Stimulated activated CD4-positive, alpha-beta T cell treated with anti-CD3 and anti-CD28 coated beads, TNF-alpha, amount 100 ng/mL, for 1 hour (primary cell): ENCODE data around the gene PPP6R3.

Source experiments
- DNase-seq, 3 donors: peaks; one replicate each; pipeline ENCODE4 v3.0.0-alpha.2; 2020; ENCODE audit warnings: low read depth in 3 of 3, low spot score in 1 of 3

PPP6R3 gene

GRCh38 chr11:68649851-68650555 is 189.5 kb downstream of the PPP6R3 start:
- no peak for DNase-seq

DNA sequence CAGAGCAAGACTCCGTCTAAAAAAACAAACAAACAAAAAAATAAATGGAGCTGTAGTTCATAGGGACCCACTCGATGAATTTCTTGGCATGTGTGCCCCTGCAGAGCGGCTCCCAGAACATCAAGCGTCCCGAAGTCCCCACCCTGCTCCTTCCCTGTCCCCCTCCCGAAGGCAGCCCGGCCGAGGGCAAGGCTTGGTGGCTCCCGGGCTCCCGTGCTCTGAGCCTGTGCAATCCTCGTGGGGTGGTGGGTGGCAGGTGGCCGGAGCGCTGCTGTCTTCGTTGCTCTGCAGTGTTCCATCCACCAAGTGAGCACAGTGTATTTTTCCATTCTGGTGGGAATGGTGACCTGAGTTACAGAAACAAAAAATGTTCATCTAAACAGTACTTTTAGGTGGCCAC is 190.2 kb downstream of the PPP6R3 start:
- DNase-seq: no peak

DNA sequence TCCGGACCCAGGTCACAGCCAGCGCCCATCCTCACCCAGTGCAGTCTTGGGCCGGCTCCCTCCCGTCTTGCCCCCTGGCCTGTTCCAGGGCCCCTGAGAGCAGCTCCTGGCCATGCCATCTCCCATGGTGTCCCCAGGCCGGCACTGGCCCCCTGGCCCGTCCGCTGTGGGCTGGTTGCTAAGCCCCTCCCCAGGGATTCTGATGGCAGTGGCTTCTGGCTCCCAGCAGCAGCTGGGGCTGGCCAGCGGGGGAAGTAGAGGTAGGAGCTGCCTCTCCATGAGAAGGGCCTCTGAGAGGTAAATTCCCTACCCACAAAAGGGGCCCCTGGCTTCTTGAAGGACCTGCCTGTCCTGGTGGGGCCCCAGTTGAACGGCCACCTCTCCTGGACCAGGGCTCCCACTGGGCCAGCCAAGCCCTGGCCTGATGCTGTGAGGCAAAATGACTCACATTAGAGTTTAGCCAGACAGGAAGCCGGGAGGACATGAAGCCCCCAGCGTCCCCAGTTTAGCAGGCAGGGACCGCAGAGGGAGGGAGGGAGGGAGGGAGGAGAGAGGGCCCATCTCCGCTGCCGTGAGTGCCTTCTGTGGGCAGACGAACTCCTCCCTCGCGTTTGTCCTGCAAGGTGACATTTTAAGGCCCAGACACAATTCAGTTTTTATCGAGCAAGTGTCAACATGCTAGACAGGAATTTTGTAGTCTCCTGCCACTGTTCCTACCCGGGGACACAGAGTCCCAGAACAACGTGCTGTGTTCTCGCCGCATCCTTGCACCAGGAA is 190.8 kb downstream of the PPP6R3 start:
- DNase-seq: no peak

DNA sequence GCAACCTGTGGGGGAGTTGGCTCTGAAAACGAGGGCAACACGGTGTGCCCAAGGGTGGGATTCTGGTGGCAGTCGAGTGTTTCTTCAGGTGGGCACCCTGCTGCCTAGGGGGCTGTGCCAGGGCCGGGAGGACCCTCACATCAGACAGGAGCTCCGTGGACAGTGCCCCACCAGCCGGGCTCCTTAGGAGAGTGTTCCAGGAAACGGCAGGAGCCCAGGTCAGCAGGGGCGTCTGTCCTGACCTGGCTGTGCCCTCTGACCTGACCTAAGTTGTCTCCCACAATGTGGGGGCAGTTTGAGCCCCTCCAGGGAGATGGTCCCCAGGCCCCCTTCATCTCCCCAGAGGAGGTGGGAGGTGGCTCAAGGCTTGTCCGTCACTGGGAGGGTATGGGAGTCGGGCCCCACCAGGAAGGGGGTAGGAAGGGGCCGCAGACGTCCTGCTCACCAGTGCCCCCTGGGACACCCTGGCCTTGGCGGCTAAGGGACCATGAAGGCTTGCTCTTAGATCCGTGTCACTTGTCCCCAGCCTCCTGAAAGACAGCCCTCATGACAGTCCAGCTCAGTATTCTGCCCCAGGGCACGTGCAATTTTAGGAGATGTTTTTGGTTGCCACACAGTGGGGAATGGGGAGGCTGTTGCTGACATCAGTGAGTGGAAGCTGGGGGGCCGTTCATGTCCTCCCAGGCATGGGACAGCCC is 191.6 kb downstream of the PPP6R3 start:
- DNase-seq: no peak

DNA sequence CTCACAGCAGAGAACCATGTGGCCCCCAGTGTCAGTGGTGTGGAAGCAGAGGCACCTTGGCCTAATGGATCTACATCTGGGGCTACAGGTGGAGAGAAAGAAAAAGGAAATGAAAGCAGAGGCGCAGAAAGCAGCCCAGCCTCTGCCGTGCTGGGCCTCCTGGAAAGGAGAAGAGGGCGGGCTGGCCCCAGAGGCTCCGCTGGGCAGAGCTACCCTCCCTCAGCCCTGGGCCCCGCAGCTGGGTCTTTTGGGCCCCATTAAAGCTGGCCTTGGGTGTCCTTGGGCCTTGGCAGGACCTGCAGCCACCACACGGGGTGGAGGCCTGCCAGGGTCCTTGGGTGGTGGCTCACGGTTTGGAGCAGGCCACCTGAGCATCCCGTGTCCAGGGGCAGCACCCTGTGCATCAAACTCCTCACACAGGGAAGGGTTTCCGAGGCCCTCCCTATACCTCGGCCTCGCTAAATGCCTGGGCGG is 192.2 kb downstream of the PPP6R3 start:
- no peak for DNase-seq

GRCh38 chr11:68653486-68654430 is 193.2 kb downstream of the PPP6R3 start:
- no peak for DNase-seq

- DNase-seq: no peak
Measured at GRCh38 chr11:68654978-68655377, 194.4 kb downstream of the PPP6R3 start.

- DNase-seq: no peak
Measured at GRCh38 chr11:68655406-68655805, 194.9 kb downstream of the PPP6R3 start.

- DNase-seq: no peak
Measured at GRCh38 chr11:68655806-68656205, 195.3 kb downstream of the PPP6R3 start.

- DNase-seq: no peak
Measured at GRCh38 chr11:68657021-68657780, 196.6 kb downstream of the PPP6R3 start.

- DNase-seq: no peak
Measured at GRCh38 chr11:68658097-68658496, 197.5 kb downstream of the PPP6R3 start.

- DNase-seq: no peak
Measured at GRCh38 chr11:68658661-68659060, 198.1 kb downstream of the PPP6R3 start.

DNA sequence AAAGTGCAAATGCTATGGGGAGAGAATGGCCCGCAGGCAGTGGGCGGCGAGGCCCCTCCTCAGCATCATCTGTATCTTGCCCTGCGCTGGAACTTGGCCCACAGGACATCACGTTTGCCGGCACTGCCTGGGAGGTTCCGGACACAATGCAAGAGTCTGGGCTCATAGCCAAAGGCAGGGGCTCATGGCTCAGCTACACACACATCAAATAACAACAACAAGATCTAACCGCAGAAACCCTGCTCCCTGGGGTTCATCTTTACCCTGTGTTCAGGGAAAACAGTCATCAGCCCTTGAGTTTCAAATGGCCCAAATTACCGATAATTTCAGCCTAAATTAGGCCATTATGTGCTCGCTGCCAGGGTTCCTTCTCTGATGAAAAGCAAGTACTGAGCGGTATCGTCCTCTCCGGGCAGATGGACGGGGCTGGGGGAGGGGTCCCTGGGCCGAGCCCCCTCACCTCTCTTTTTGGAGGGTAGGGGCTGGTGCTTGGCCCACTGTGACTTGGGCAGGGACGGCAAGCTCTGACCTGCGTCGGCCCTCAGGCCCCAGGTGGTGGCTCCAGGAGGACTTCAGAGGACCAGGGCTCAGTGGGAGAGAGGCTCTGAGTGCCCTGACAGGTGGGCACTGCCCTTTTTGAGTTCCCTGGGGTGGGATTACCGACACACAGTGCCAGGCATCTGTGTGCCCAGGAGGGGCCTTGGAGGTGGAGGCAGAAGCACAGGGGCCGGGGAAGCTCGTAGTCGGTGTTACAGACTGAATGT is 198.8 kb downstream of the PPP6R3 start:
- DNase-seq: no peak

DNA sequence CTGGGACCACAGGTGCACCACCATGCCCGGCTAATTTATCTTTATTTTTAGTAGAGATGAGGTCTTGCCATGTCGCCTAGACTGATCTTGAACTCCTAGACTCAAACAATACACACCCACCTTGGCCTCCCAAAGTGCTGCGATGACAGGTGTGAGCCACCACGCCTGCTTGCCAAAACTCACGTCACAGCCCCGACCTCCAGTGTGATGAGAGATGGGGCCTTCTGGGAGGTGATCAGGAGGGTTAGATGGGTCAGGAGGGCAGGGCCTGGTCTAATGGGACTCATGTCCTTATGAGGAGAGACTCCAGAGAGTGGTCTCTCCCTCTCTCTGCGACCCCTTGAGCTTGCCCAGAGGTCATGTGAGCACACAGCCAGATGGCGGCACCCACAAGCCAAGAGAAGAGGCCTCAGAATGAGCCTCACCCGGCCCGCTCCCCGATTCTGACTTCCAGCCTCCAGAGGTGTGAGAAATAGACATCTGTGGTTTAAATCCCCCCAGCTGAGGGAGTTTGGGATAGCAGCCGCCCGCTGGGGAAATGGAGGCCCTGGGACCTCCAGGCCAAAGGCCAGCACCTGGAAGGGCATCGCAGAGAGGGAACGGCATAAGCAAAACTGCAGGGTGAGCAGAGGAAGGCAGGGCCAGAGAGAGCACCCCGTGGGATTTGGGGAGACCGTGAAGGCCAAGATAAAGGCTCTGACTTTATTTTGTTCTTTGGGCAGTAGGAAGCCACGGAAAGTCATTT is 199.7 kb downstream of the PPP6R3 start:
- DNase-seq: no peak

DNA sequence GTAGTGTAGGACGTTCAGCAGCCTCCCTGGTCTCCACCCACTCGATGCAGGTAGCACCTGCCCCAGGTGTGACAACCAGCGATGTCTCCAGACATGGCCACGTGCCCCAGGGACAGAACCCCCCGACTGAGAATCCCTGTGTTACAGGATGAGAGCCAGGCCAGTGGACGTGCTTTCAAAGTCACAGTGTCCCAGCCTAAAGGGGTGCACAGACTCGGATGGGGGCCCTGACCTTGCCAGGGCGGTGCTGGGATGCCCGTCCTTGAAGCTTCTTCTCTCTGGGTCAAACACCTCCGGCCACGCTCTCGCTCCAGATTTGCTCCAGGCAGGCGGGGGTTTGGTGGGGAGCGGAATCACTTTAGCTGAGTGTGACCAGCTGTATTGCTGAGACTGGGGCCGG is 200.5 kb downstream of the PPP6R3 start:
- DNase-seq: no peak

DNA sequence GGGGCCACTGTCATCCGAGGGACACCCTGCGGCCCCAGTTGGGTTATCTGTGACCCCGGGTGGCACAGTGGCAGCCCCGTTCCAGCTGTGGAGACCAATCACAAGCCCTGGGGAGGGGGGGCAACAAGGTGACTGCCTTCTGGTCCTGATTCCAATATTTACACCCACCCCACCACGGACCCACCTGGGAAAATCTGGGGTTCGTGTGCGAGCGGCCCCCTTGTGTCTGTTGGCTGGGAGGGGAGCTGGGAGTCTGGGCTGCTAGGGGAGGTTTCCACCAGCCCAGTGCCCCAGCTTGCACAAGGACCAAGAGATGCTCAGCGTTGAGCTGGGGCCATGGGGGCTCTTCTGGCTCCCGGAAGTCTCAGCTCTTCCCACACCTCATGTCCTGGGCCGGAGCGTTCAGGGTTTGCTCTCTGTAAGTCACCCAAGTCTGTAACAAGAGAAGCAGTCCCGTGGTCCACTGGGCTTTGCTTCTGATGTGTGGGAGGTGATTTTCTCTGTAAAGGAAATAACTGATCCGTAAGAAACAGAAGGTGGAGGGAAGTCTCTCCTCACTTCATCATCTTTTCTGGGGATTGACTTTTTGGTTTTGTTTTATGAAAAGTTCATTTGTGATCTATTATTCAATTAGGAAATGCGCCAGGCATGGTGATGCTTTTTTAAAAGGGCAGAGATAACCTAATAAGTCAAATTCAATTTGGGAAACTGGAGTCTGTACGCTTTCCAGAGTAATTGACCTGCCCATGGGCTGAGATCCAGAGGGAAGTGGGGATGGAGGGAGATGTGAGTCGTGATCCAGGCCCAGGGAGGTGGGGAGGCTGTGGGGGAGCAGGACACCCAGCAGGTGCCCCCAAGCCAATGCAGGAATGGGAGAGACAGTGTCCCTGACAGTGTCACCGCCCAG is 201.4 kb downstream of the PPP6R3 start:
- DNase-seq: no peak

DNA sequence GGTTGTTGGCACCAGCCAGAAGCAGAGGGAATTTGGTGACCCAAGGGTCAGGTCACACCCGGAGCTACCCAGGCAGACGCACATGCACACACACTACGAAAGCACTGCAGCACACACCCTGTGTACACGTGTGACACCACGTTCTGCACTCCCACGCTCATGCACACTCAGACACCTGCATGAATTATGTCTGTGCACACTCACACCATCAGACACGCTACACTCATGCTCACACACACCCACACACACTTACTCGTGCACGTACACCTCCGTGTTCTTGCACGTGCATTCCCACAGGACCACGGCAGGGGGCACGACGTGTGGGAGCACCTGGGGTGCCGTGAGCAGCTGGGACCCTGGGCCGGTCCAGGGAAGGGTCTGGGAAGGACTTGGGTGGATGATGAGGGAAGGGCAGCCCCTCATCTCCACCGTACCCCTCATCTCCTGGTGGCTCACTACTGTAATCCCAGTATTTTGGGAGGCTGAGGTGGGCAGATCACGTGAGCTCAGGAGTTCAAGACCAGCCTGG is 203.0 kb downstream of the PPP6R3 start:
- no peak for DNase-seq
